Frontal cortex (tissue), 4 donors: ENCODE measurements around the gene ADAMTSL5. TPM values are rescaled to one million over a fixed set of nuclear protein-coding genes. Genes with fewer than 3 reads are reported as not detected.
"Not testable (repeated sequence)": the region's sequence is repeated elsewhere in the genome, so short reads cannot be mapped to it uniquely, and the experiment has no call there.

Experiments used
- DNase-seq, 2 donors: peaks; one replicate each; pipeline ENCODE4 v3.0.0; 2012; ENCODE audit warnings: low spot score in 2 of 2
- FAIRE-seq: peaks from 2 replicates; lab custom pipeline; 2012; peaks lifted over from hg19 to GRCh38; lab: Jason Lieb, UNC
- total RNA-seq: library from RNA; depleted of rRNA; stranded (reverse); fragments of >200 nt; gene quantifications from one replicate; pipeline ENCODE4 v1.2.3, GENCODE V29; 2014
- donor health status: control.
- donor health status: control.
- donor health status: control.

ADAMTSL5 gene
- under 0.01 TPM for total RNA-seq

GRCh38 chr19:1512671-1513498 is at the start of gene ADAMTSL5:
ADAMTSL5 (minus strand) TSS chr19:1513019; CDS start chr19:1510943, 2,076 bp downstream.
- peak in 1 of 2 donors; percentile 52 for DNase-seq
- no peak for FAIRE-seq

GRCh38 chr19:1561236-1561842 is 48.5 kb upstream of the ADAMTSL5 start:
- DNase-seq (no peak), FAIRE-seq (no peak)

- FAIRE-seq (no peak), DNase-seq (no peak)
These were observed 47.6 kb upstream of the ADAMTSL5 start for GRCh38 chr19:1560286-1560882.

DNA sequence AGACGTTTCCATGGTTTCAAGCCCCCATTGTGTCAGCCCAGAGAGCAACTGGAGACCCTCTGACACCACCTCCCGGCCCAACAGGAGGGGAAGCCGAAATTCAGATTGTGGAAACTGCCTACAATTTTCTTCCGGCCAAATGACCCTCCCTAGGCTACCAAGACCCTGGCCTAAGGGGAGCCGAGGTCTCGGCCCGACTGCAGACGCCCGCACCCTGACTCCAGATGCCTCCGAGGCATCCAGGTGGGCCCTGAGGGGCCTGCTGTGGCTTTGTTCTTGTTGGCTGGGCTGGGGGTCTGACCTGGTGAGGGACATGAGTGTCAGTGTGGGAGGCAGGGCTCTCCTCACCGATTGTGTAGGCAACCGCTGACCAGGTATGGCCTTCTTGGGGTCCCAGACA is 45.7 kb upstream of the ADAMTSL5 start:
- FAIRE-seq, result no peak
- no peak for DNase-seq

DNA sequence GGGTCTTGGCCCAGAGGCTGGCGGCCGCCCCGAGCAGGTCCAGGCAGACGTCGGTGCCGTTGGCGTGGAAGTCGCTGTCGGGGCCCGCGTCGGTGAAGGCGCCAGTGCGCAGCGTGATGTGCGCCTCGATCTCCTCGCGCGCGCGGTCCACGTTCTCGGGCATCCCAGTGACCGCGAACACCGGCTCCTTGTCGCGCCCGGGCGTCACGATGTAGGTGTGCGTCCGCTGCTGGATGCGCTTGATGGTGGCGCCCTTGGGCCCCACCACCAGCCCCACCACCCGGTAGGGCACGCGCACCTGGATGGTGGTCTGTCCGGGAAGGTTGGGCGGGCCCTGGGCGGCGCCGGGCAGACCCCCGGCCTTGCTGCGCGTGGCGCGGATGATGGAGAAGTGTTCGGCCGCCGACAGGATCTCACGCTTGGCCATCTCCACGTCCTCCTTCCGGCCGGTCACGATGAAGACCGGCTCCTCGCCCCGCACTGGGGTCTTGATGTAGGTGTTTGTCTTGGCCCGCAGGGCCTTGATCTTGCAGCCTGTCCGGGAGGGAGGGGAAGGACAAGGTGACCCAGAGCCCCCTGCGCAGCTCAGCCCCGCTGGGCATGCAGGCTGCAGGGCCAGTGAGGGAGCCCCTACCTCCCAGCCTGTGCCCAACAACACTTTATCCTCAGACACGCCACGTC is 43.7 kb upstream of the ADAMTSL5 start:
- FAIRE-seq (no peak), DNase-seq (no peak)

GRCh38 chr19:1555487-1556389 is 42.9 kb upstream of the ADAMTSL5 start:
- DNase-seq (no peak), FAIRE-seq (no peak)

DNA sequence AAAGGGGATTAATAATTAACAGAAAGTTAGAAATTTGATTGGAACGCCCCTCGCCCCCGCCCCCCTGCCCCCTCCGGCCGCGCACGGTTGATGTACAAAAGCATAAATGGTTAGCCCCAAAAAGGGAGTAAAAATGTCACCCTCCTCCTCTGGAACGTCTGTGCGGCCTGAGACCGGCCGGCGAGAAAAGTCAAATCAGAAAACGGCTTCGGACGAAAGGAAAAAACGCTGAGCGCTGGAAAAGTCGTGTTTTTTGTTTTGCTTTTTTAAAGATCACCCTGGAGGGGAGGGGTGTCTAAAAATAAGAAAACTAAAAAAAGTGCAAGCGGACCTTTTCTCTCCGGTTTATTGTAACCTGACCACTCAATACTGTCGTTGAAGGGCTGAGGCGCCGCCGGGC is 42.1 kb upstream of the ADAMTSL5 start:
- FAIRE-seq (no peak), DNase-seq (no peak)

GRCh38 chr19:1553415-1553814 is 40.6 kb upstream of the ADAMTSL5 start:
- no peak for DNase-seq
- FAIRE-seq, result no peak

- FAIRE-seq (no peak), DNase-seq (no peak)
These were observed 38.5 kb upstream of the ADAMTSL5 start for GRCh38 chr19:1551068-1552040.

GRCh38 chr19:1549332-1549945 is 36.6 kb upstream of the ADAMTSL5 start:
- DNase-seq (no peak), FAIRE-seq (no peak)

DNA sequence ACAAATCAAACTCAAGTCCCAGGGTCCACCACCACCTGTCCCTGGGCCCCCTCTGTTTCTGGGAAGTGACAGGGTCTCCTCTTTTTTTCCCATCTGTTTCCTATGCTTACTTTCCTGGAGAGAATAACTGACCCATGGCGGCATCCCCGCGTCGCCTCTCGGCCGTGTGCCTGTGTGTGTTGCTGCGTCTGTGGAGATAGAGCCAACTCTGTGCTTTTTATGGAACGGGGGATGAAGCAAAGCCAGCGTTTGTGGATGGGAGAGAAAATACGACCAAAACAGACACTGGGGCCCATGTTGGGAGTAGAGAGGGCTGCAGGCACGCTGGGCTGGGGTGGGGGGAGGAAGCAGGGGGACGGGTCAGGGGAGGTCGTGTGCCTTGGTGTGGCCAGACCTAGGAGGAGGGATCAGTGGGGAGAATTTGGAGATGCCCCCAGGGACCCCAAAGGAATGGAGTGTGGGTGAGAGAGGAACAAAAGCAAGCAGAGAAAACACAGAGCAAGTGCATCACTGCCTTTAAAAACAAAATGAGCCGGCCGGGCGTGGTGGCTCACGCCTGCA is 27.6 kb upstream of the ADAMTSL5 start:
- DNase-seq, result no peak
- FAIRE-seq, result no peak

GRCh38 chr19:1539749-1540148 is 26.9 kb upstream of the ADAMTSL5 start:
- FAIRE-seq, DNase-seq: not testable (repeated sequence)

- DNase-seq (no peak), FAIRE-seq (no peak)
These were observed 26.2 kb upstream of the ADAMTSL5 start for GRCh38 chr19:1538978-1539377.

DNA sequence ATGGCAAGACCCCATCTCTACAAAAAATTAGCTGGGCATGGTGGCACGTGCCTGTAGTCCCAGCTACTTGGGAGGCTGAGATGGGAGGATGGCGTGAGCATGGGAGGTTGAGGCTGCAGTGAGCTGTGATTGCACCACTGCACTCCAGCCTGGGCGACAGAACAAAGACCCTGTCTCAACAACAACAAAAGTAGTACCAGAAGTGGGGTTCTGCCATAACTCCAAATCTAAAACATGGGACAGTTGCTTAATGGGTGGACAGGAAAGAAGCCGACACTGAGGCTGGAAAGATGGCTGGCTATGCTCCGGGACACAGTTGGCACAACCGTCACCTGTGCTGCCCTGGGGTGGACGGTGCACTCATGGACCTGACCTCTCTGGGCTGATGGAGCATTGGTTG is 22.9 kb upstream of the ADAMTSL5 start:
- not testable (repeated sequence) for FAIRE-seq, DNase-seq

GRCh38 chr19:1534972-1535371 is 22.2 kb upstream of the ADAMTSL5 start:
- DNase-seq (no peak), FAIRE-seq (no peak)

DNA sequence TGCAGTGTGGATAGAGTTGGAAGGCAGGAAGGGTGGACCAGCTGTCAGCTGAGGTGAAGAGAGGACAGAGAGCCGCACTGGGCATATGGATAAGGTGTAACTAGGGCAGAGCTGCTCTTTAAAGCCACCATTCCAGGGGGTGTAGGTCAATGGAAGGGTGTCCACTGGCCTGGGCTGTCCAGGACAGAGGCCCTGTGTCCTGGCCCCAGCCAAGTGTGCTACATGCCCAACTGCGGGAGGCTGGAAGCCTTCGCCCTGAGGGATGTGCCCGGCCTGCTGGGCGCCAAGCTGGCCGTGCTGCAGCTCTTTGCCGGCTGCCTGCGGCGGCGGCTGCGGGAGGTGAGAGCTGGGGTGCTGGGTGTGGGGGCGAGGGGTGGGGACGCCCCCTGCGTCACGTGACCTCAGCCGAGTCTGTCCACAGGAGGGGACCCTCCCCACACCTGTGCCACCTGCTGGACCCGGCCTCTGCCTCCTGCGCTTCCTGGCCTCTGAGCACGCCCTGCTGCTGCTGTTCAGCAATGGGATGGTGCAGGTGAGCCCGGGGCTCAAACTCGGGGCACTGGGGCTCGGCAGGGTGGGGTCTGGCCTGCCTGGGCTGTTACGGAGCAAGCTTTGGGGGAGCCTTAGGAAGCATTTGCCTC is 20.8 kb upstream of the ADAMTSL5 start:
- no peak for DNase-seq
- no peak for FAIRE-seq

DNA sequence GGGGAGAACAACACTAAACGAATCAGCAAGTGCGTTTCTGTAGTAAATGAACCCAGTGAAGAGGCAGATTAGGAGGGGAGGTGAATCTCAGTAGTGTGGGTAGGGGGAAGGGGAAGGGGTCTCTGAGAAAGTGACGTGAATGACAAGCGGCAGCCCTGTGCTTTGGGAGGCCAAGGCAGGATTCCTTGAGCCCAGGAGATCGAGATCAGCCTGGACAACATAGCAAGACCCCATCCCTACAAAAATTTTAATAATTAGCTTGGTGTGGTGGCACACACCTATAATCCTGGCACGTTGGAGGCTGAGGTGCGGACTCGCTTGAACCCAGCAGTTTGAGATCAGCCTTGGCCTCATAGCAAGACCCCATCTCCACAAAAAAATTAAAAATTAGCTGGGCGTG is 19.2 kb upstream of the ADAMTSL5 start:
- FAIRE-seq, result no peak
- no peak for DNase-seq
